GM20000 (cell line): ENCODE data around the gene SFT2D2.

Source experiments
- DNase-seq: peaks from one replicate; pipeline ENCODE4 v3.0.0; 2012; ENCODE audit warnings: low spot score
- CTCF ChIP-seq: IDR thresholded peaks from 2 replicates; pipeline ENCODE4 v1.5.1; 2012; ENCODE audit warnings: mild to moderate bottlenecking, control low read depth; ENCODE audit errors: extremely low read depth, missing control alignments

The SFT2D2 gene

GRCh38 chr1:168297019-168297730 lies 71.4 kb downstream of the SFT2D2 start:
- DNase-seq, result no peak
- no peak for TF ChIP-seq CTCF

- no peak for DNase-seq
- TF ChIP-seq CTCF, result no peak
Observed at GRCh38 chr1:168298446-168298845, 72.6 kb downstream of the SFT2D2 start.

- no peak for TF ChIP-seq CTCF
- DNase-seq, result no peak
Observed at GRCh38 chr1:168300626-168301025, 74.8 kb downstream of the SFT2D2 start.

- DNase-seq, result no peak
- TF ChIP-seq CTCF, result no peak
Observed at GRCh38 chr1:168301664-168302320, 76.0 kb downstream of the SFT2D2 start.
